GM03348 (cell line): Measurements from ENCODE around the gene ARPP21.
"Not testable (repeated sequence)": the region's sequence is repeated elsewhere in the genome, so short reads cannot be mapped to it uniquely, and the experiment has no call there.

Experiments
- DNase-seq: peaks from one replicate; pipeline ENCODE4 v3.0.0; 2012; ENCODE audit warnings: low spot score

ARPP21 gene

DNA sequence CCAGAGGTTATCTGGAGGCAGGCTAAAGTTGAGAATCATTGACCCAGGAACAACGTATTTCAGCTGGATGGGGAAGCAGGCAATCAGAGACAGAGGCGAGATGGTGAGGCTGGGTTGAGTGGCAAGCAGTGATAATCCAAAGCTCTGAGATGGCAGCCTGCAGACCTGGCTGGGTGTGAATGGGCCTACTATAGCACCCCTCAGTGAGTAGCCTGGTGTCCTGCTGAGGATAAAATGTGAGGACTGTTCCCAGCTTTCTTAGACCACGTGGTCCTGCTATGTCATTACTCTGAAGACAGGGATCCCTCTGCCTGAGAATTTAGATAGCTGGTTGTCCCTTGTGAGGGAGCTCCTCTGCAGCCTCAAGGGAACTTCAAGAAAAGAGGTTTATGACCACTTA lies 141.5 kb downstream of the ARPP21 start:
- DNase-seq, result no peak

DNA sequence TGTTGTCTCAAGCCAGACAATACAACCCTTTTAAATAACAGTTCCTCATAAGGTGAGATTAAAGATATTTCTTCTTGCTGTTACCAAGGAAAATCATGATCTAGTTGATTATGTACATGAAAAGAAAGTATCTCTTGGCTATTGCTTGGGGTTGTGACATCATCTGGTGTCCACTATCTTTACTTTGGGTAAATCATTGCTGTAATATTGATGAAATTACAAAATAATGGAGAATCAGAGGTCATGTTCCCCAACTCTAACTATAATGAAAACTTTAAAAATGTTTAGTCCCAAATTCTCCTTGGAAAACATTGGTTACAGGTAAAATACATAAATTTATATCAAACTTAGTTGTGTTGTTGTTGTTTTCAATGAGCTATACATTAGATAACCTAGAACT lies 142.2 kb downstream of the ARPP21 start:
- no peak for DNase-seq

DNA sequence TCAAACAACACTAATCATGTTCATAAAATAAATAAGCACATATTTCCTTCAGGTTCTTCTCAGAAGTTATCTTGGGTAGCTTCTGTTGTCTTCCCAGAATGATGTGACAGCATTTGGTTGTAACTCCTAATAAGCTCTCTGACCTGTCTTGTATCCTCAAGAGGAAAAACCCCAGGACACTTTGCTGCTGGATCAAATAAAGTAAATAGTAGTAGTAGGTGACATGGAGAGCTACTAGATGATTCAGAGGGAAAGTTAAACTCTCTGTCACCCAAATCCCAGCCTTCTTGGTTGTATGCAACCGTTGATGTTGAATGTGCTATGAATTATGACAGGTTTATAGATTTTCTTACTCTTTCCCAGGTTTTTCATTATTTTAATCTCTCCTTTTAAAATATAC lies 143.0 kb downstream of the ARPP21 start:
- no peak for DNase-seq

DNA sequence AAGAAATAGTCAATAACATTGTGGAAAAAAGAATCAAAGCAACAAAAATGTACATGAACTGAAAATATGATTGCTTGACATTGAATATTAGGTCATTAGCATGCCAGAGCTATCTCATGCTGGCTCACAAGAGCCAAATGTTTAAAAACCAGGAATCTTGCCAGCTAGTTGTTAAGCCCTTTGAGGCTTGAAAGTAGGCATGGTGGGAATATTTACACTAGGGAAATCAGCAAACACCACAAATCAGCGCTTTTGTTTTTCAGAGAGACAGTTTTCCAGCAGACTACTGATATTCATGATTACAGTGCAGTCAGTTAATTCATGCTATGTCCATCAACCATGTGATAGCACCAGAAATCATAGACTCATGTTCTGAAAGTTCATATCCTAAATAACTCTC lies 144.8 kb downstream of the ARPP21 start:
- DNase-seq, result no peak

DNA sequence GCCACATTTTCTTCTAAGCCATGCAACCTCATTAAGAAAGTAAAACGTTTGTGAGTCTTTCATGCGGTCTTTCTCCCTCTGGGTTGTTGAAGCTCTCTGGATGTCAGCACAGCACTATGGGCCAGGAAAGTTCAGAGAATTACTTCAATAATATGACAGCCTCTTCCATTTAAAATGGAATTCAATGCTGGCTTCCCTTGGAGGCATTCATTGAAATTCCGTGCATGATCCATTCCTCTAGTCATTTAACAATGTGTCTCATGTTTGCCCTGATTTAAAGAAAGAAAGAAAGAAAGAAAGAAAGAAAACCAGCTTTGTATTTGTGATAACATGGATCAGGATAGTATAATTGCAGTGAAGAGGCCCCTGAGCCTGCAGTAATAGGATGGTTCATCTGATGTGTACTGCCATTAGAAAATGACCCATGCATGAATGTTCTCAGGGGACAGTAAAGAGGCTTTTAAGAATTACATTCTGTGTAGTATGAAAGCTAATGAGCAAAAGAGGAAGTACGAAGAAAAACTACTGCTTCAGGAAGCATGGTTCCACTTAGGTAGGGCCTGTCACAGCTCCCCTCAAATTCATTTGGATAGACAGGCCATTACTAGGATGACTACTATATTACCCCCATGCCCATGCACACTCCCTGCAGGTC lies 146.0 kb downstream of the ARPP21 start:
- DNase-seq, result no peak

DNA sequence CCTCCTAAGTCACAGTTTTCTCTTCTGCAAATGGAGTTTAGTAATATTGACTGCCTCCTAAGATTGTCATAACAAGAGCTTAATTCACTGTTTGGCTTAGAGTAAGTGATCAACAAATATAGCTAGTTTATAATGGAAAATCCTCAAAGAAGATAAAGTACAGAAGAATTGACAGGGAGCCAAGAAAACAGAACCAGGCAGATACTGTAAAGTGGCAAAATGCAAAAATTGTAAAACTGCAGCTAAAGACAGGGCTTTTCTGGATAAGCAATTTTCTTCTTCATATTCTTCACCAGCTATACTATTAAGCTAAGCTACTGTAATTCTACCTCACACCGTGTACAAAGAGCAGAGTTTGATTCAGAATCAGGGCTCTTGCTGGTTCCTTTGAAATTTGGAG lies 148.6 kb downstream of the ARPP21 start:
- DNase-seq, result no peak

DNA sequence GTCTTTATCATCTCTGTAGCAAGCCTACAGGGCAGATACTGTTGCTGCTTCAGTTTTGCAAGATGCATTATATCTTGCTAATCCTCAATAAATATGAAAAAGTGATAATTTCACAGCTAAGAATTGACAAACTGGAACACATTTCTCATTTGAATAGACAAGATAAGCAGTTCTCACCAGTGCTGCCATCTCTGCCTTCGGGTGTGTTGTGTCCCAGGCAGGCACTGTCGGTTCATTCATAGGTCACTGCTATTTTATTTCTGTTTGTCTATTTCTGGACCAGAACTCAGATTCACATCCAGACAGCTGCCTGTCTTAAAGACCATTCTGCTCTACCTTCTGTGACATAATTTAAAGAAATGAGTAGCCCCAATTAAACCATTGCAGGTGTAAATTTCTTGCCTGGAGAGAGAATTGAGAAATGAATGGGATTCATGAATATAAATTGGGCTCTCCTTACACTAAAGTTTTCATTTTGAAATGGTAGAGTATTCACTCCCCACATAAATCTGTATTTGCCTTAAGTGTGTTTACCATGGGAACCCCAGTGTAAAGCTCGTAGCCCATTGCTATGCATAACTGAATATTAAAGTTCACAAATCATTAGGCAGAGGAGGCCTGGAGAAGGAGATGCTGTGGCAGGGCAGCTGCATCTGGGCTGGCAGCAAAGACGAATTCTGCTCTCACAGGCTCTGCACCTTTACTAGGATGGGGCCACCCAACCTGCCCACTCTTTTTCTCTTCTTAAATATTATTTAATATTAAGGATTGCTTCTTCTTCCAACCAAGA lies 149.9 kb downstream of the ARPP21 start:
- DNase-seq, result no peak

DNA sequence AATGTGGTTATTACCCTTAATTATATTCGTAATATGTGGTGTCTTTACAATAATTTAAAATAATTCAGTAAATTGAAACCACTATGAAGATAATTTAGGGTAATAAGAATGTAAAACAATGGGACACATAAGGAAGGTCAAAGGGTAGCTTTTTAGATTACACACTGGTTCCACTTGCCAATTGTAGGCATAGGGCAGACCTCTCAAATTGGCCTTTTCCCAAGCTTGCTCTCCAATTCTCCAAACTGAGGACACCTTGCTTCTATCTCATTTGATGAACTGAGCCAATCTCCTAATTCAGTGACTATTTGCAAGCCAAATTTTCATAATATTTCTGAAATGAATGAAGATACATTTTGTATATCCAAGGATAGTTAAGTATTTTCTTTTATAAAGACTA lies 151.4 kb downstream of the ARPP21 start:
- DNase-seq, result no peak

DNA sequence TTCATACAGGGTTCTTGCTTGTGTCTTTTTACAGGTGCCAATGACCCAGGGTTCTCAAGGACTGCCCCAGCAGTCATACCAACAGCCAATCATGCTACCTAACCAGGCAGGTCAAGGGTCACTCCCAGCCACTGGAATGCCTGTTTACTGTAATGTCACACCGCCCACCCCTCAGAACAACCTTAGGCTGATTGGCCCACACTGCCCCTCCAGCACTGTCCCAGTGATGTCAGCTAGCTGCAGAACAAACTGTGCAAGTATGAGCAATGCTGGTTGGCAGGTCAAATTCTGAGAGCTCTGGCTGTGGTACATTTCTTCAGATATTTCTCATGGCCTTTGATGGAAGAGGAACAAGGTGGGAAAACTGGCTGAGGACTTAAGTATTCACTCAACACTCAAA lies 154.3 kb downstream of the ARPP21 start:
- DNase-seq, result no peak

DNA sequence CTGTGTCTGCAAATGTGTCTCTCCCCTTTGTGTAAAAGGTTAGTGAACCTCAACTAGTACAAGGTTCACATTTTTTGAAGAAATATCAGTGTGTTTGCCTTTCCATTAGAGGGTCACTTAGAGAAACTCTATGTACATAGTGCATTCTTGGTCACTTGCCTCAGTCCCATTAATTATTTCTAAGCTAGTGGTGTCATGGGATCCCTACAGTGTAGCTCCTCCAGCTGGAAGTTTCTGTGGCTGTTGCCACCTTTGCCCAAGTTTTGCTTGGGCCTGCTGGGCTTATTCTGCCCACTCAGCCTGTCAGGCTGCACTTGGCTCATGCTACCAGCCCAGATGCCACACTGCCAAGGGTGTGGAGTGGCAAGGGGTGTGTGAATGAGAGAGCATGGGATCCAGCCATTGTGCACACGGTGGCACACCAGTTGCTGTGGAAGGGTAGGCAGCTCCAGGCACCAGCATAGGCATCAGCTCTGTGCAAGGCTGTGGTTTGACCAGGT lies 161.7 kb downstream of the ARPP21 start:
- DNase-seq, result no peak

DNA sequence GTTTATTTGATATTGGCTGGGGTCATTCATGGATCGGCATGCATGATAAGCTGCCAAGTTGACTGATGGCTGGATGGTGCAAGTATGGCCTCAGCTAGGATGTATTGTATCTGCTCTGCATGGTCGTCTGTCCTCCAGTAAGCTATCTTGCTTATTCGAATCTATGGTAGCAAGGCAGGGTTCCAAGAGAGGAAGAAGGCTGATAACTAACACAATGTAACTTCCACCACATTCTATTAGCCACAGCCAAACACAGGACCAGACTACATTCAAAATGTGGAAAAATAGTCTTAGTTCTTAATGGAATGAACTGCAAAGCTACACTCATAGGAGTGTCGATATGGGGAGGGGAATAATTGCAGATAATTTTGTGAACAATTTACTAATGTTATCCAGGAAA lies 175.2 kb downstream of the ARPP21 start:
- no peak for DNase-seq

DNA sequence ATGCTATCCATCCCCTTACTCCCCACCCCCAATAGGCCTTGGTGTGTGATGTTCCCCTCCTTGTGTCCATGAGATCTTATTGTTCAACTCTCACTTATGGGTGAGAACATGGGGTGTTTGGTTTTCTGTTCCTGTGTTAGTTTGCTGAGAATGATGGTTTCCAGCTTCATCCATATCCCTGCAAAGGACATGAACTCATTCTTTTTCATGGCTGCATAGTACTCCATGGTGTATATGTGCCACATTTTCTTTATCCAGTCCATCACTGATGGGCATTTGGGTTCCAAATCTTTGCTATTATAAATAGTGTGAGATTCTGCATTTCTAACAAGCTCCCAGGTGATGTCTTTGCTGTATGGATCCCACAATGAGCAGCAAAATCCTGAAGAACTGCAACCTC lies 176.5 kb downstream of the ARPP21 start:
- DNase-seq, result not testable (repeated sequence)

DNA sequence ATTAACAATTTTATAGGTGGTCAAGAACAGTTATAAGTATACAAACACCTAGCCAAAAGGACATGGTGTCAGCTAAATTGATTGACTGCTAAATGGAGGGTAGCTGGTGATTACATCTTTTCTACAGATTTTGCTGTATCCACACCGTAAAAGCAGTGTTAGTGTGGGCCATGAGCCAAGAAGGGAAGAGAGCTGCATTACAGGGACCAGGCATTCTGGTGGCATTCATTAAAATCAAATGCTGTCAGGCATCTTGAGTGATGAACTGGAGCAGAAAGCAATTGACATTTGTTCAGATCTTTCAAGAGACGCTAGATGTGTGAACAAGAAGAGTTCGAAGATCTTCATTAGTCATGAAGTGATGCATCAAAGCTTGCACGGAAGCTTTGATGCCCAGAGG lies 177.9 kb downstream of the ARPP21 start:
- no peak for DNase-seq

DNA sequence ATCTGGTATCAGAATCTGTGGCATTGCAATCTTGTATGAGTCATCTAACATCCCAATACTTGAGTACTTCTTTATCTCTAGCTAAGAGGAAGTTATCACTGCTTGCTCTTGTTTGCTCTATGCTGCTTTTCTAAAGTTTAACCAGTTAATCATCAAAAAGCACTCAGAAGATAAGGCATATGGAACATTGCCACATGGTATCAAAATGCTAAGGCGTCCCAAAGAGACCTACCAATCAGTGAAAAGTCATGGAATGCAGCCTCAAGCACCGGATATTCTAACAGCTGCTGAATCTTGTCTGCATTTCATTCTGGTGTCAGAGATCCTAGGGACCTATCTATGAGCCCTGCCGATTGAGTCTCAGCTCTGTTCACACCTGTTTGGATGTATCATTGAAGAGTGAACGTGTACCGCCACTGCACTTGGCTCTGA lies 192.8 kb downstream of the ARPP21 start:
- no peak for DNase-seq
